Measurements from ENCODE around the gene CD2AP. TPM values are rescaled to one million over a fixed set of nuclear protein-coding genes. Genes with fewer than 3 reads are reported as not detected.

The CD2AP gene
- total and polyA plus RNA-seq, 9 of the 15 experiments (the other 6 are each of a cell fraction or from before 2014, with no cell fraction given): 9.4 to 69.7 (median 38.7) TPM

- TF ChIP-seq MEF2A (IDR thresholded peaks at IDR 0.05; ENCODE audit: control insufficient read depth, low read depth, low read length) (no peak), ETV1 (tag; conservative IDR thresholded peaks at IDR 0.05; ENCODE audit: low read depth) (no peak)
These were observed 42.7 kb downstream of the CD2AP start (continued) for GRCh38 chr6:47520282-47520681.

- peaks cover 97% of the 10 kb centered on the region for H3K79me2 ChIP-seq (ENCODE audit: control insufficient read depth, insufficient read depth, low read length)
- in situ Hi-C loops (cut with MboI): no loop called here
- no peaks in the 10 kb centered on the region for H3K9me3 ChIP-seq (replicated peaks; ENCODE audit: control insufficient read depth, insufficient read depth, low read depth, low read length)
- peaks cover 0 to 8% of the 10 kb centered on the region in 2 experiments; a peak in 3 of 5 replicates for H3K4me1 ChIP-seq (replicated peaks in 1 of 2; ENCODE audit: control insufficient read depth in 2 of 2, insufficient read depth in 2 of 2, low read length in 2 of 2)
- no peak overlapping the region for H3K4me2 ChIP-seq (ENCODE audit: insufficient read depth, low read length)
- ChIA-PET POLR2A (interaction anchor here (0.9 kb wide), 1 partner anchor 14 kb away, joined by 7 read pairs; no protein-coding TSS in a partner anchor), CTCF (ENCODE audit: low intra/inter-chr PET ratio) (no interaction called here)
- no peak for TF ChIP-seq RBM15 (IDR thresholded peaks at IDR 0.05; ENCODE audit: insufficient read depth, low read length)
- no peak for TF ChIP-seq NFE2 (IDR thresholded peaks at IDR 0.05; ENCODE audit: low read depth)
- no peak for TF ChIP-seq EHMT2 (IDR thresholded peaks at IDR 0.05)
- no peak for TF ChIP-seq MAX (CRISPR knock-in tag; IDR thresholded peaks at IDR 0.05)
- TF ChIP-seq RBM17 (IDR thresholded peaks at IDR 0.05; ENCODE audit: borderline replicate concordance, low read depth, low read length): no peak
- no peak for TF ChIP-seq RERE (CRISPR knock-in tag; IDR thresholded peaks at IDR 0.05; ENCODE audit: borderline replicate concordance)
- no peak overlapping the region for H2AFZ ChIP-seq (ENCODE audit: low read depth, low read length)
- WGBS (ENCODE audit: insufficient coverage, low coverage, missing lambda C conversion rate): 73% methylated on average over 6 of the region's 6 CpGs
- DNase-seq (ENCODE audit: extremely low read depth in 1 of 4, low spot score in 3 of 4) (no peak), FAIRE-seq (no peak), ATAC-seq (no peak)
- no peak overlapping the region for H3K27ac ChIP-seq (ENCODE audit: extremely low read depth, low read depth, low read length)
- no peak overlapping the region for H3K4me3 ChIP-seq
- no peaks in the 10 kb centered on the region for H3K9me1 ChIP-seq (ENCODE audit: control insufficient read depth, insufficient read depth, low read length)
- no peak overlapping the region for H3K9ac ChIP-seq (ENCODE audit: insufficient read depth in 1 of 2, low read depth in 2 of 2, low read length in 2 of 2)
- peaks cover 14% of the 10 kb centered on the region for H4K20me1 ChIP-seq (replicated peaks; ENCODE audit: control insufficient read depth, insufficient read depth, low read length)
- H3K27me3 ChIP-seq (ENCODE audit: control insufficient read depth in 2 of 2, insufficient read depth in 2 of 2, low read length in 2 of 2): no peaks in the 10 kb centered on the region
- H3K36me3 ChIP-seq (ENCODE audit: control insufficient read depth, insufficient read depth, low read length): peaks cover 12% of the 10 kb centered on the region; the same call in 2 of the 3 replicates
- BruUV-seq (replicated peaks): no TSS peak
- intact Hi-C loops (cut with micrococcal nuclease): no loop called here
These were observed 44.4 kb downstream of the CD2AP start for GRCh38 chr6:47521961-47522360.
